HL-60 (cell line): ENCODE measurements around the gene NDUFB2.

Experiments used
- CTCF ChIP-seq: IDR thresholded peaks from one replicate; pipeline ENCODE4 v1.5.1; 2011; ENCODE audit warnings: low read length, control low read depth, inconsistent platforms; ENCODE audit not compliant: insufficient read depth
- GABPA ChIP-seq: IDR thresholded peaks from 2 replicates; pipeline ENCODE4 v1.6.1; 2012; ENCODE audit warnings: low read depth
- POLR2AphosphoS5 ChIP-seq: IDR thresholded peaks from 2 replicates; pipeline ENCODE4 v1.6.1; 2012; ENCODE audit warnings: low read depth
- REST ChIP-seq: IDR thresholded peaks from 2 replicates; pipeline ENCODE4 v1.6.1; 2012; ENCODE audit warnings: low read depth; ENCODE audit not compliant: insufficient replicate concordance

DNA sequence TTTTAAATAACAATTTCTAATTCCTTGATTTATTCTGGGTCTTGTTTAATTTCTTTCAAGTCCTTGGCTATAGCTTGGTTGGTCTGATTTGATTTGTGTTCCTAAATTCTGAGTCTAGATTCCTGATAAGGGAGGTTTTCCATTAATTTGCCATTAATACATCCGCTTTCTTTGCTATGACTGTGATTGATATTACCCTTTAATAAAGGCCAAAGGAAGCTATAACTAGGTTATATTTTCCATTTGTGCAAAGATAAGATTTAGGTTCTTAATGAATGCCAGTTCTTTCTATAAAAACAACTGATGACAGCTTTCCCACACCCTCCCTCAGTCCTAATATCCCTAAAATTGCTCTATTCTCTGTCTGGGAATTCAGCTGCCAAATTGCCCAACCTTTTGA is 28.2 kb downstream of the NDUFB2 start:
- TF ChIP-seq CTCF (no peak), POLR2AphosphoS5 (no peak), REST (no peak), GABPA (no peak)
